Neuronal stem cell (in vitro differentiated cells): ENCODE measurements around the gene RHOBTB3.

ENCODE experiments used
- DNase-seq: peaks from one replicate; pipeline ENCODE4 v3.0.0-alpha.2; 2013; ENCODE audit warnings: low spot score
- H2AFZ ChIP-seq: one replicate; pipeline ENCODE4 v1.6.1; 2013; ENCODE audit warnings: mild to moderate bottlenecking, low read length, inconsistent platforms
- H2AK5ac ChIP-seq: 2 replicates; pipeline ENCODE4 v1.6.1; 2013; ENCODE audit warnings: low read depth, mild to moderate bottlenecking, inconsistent platforms, low read length, moderate library complexity, mixed read lengths
- H2BK120ac ChIP-seq: 2 replicates; pipeline ENCODE4 v1.6.1; 2013; ENCODE audit warnings: low read depth, mild to moderate bottlenecking, inconsistent platforms, low read length, moderate library complexity, mixed read lengths
- H2BK12ac ChIP-seq: one replicate; pipeline ENCODE4 v1.6.1; 2013; ENCODE audit warnings: low read length, inconsistent platforms
- H2BK15ac ChIP-seq: 2 replicates; pipeline ENCODE4 v1.6.1; 2013; ENCODE audit warnings: mild to moderate bottlenecking, low read length, inconsistent platforms, mixed read lengths
- H2BK5ac ChIP-seq: one replicate; pipeline ENCODE4 v1.6.1; 2013; ENCODE audit warnings: inconsistent platforms, mild to moderate bottlenecking, low read length, moderate library complexity
- H3K14ac ChIP-seq: one replicate; pipeline ENCODE4 v1.6.1; 2013; ENCODE audit warnings: low read length, inconsistent platforms
- H3K18ac ChIP-seq: 2 replicates; pipeline ENCODE4 v1.6.1; 2013; ENCODE audit warnings: low read length, inconsistent platforms
- H3K23ac ChIP-seq: 2 replicates; pipeline ENCODE4 v1.6.1; 2013; ENCODE audit warnings: low read depth, mild to moderate bottlenecking, mixed read lengths, low read length, inconsistent platforms; ENCODE audit not compliant: poor library complexity
- H3K27ac ChIP-seq: replicated peaks from 3 replicates; pipeline ENCODE4 v1.5.1; 2013; ENCODE audit warnings: low read length, inconsistent platforms
- H3K27me3 ChIP-seq, 3 experiments: 2 replicates each; pipeline ENCODE4 v1.6.1; 2013; ENCODE audit warnings: low read length in 3 of 3, mild to moderate bottlenecking in 2 of 3, inconsistent platforms in 1 of 3, low read depth in 1 of 3, mixed read lengths in 1 of 3, moderate library complexity in 1 of 3; ENCODE audit not compliant: control insufficient read depth in 3 of 3, insufficient read depth in 3 of 3
- H3K36me3 ChIP-seq, 2 donors: replicated peaks in 1 of 2; 2 replicates each; pipeline ENCODE4 v1.6.1; 2013; ENCODE audit warnings: low read length in 2 of 2; ENCODE audit not compliant: control insufficient read depth in 2 of 2, insufficient read depth in 2 of 2
- H3K4ac ChIP-seq: 2 replicates; pipeline ENCODE4 v1.6.1; 2013; ENCODE audit warnings: inconsistent platforms, mild to moderate bottlenecking, low read length, moderate library complexity
- H3K4me1 ChIP-seq, 2 donors: 1 replicate in 1 of 2; 2 replicates in 1 of 2; pipeline ENCODE4 v1.6.1; 2013; ENCODE audit warnings: low read length in 2 of 2, low read depth in 1 of 2; ENCODE audit not compliant: control insufficient read depth in 2 of 2, insufficient read depth in 1 of 2
- H3K4me2 ChIP-seq: one replicate; pipeline ENCODE4 v1.6.1; 2013; ENCODE audit warnings: mild to moderate bottlenecking, low read length, inconsistent platforms; ENCODE audit not compliant: insufficient read depth, poor library complexity, severe bottlenecking
- H3K4me3 ChIP-seq, 2 donors: 2 replicates each; pipeline ENCODE4 v1.5.1; 2013; ENCODE audit warnings: low read length in 2 of 2, mild to moderate bottlenecking in 2 of 2, inconsistent platforms in 1 of 2, moderate library complexity in 1 of 2
- H3K79me1 ChIP-seq: one replicate; pipeline ENCODE4 v1.6.1; 2013; ENCODE audit warnings: low read depth, mild to moderate bottlenecking, inconsistent platforms, low read length, moderate library complexity
- H3K9ac ChIP-seq: one replicate; pipeline ENCODE4 v1.6.1; 2013; ENCODE audit warnings: mild to moderate bottlenecking, low read depth, low read length, inconsistent platforms; ENCODE audit not compliant: poor library complexity
- H3K9me3 ChIP-seq, 2 donors: replicated peaks in 1 of 2; 2 replicates each; pipeline versions ENCODE3 to v1.6.1; 2013; ENCODE audit warnings: low read length in 2 of 2, mild to moderate bottlenecking in 2 of 2, inconsistent platforms in 1 of 2, low read depth in 1 of 2, mixed read lengths in 1 of 2, moderate library complexity in 1 of 2; ENCODE audit not compliant: control insufficient read depth in 2 of 2, insufficient read depth in 1 of 2
- H4K8ac ChIP-seq: one replicate; pipeline ENCODE4 v1.6.1; 2013; ENCODE audit warnings: low read depth, mild to moderate bottlenecking, inconsistent platforms, low read length, moderate library complexity
- H4K91ac ChIP-seq: one replicate; pipeline ENCODE4 v1.6.1; 2013; ENCODE audit warnings: low read length, low read depth, mild to moderate bottlenecking, inconsistent platforms; ENCODE audit not compliant: poor library complexity
- WGBS, 2 donors: extraction: QIAGEN DNeasy Blood & Tissue Kit; methylation state at CpG; one replicate each; pipeline ENCODE4 v1.1.7; 2013; ENCODE audit warnings: missing lambda C conversion rate in 2 of 2, mixed read lengths in 1 of 2; ENCODE audit not compliant: insufficient read length in 2 of 2, insufficient replicate concordance in 1 of 2; ENCODE audit errors: extremely low coverage in 2 of 2; 5-methylcytosine and 5-hydroxymethylcytosine counted together

RHOBTB3 gene

DNA sequence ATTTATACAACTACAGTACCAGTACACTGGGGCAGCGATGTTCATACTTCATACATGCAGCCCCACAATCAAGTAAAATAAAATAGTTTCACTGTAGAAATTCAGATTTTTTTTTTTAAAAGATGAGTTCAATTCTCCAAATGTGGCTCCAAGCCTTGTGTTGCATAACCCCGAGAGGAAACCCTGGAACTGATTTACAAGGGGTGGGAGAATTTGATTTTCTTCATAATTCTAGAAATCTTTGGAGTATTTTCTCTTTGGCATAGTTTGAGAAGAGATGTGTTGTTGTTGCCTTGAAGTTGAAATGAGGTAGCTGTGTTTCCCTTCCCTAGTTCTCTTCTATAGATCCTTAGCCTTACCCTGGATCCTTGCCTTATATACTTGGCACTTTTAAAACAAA, 3.1 kb downstream of the RHOBTB3 start:
- H3K36me3 ChIP-seq: peaks cover 0 to 66% of the 10 kb centered on the region in 2 donors
- no peak overlapping the region for H2BK5ac ChIP-seq
- H4K8ac ChIP-seq: no peak overlapping the region
- H3K4ac ChIP-seq: no peak overlapping the region
- peaks cover 0 to 27% (median 5%) of the 10 kb centered on the region in 3 experiments for H3K27me3 ChIP-seq
- no CpG with 5 or more reads among the region's 2 CpGs for WGBS, 2 donors
- no peaks in the 10 kb centered on the region for H3K79me1 ChIP-seq
- no peak overlapping the region for H3K14ac ChIP-seq
- no peak overlapping the region for H2AFZ ChIP-seq
- no peak overlapping the region for H3K4me2 ChIP-seq
- H2BK15ac ChIP-seq: no peak overlapping the region
- H3K4me3 ChIP-seq: peak overlapping the region in 1 of 2 donors; percentile 9
- H4K91ac ChIP-seq: no peak overlapping the region
- H3K4me1 ChIP-seq: peaks cover 6 to 23% of the 10 kb centered on the region in 2 donors
- H3K27ac ChIP-seq: no peak overlapping the region
- no peaks in the 10 kb centered on the region for H3K9me3 ChIP-seq
- no peak overlapping the region for H2BK12ac ChIP-seq
- DNase-seq: no peak
- H3K9ac ChIP-seq: no peak overlapping the region
- no peak overlapping the region for H3K18ac ChIP-seq
- no peak overlapping the region for H3K23ac ChIP-seq
- no peak overlapping the region for H2AK5ac ChIP-seq
- H2BK120ac ChIP-seq: no peak overlapping the region

DNA sequence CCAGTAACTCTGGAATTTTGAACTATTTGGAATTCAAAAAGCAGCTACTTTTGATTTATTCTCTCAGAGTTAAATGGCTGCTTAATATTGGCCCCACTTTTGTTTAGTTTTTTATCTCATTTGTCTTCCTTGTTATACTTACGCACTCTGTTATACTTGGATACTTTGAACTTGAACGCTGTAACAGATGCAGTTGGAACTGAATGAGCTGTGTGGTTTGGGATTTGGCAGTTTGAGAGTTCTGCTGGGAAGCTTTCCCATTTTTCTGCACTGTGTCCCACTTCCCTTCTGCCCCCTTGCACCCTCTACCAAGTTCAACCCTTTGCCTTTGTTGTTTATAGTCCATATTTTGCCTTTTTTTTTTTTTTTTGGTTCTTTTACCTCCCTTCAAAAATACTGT, 3.8 kb downstream of the RHOBTB3 start:
- Histone ChIP-seq H2BK15ac (no peak overlapping the region), H2BK120ac (no peak overlapping the region), H3K14ac (no peak overlapping the region), H4K91ac (no peak overlapping the region), H3K23ac (no peak overlapping the region), H2AFZ (no peak overlapping the region), H2BK12ac (no peak overlapping the region), H3K36me3 (peaks cover 0 to 73% of the 10 kb centered on the region in 2 donors), H3K79me1 (no peaks in the 10 kb centered on the region), H3K18ac (no peak overlapping the region), H3K27me3 (peaks cover 0 to 26% (median 5%) of the 10 kb centered on the region in 3 experiments), H3K4me3 (no peak overlapping the region), H3K4ac (no peak overlapping the region), H3K9me3 (no peaks in the 10 kb centered on the region), H2AK5ac (no peak overlapping the region), H3K4me1 (peaks cover 6 to 18% of the 10 kb centered on the region in 2 donors), H4K8ac (no peak overlapping the region), H3K9ac (no peak overlapping the region), H3K4me2 (no peak overlapping the region), H3K27ac (no peak overlapping the region), H2BK5ac (no peak overlapping the region)
- no peak for DNase-seq
- no CpG with 5 or more reads among the region's 2 CpGs for WGBS, 2 donors

DNA sequence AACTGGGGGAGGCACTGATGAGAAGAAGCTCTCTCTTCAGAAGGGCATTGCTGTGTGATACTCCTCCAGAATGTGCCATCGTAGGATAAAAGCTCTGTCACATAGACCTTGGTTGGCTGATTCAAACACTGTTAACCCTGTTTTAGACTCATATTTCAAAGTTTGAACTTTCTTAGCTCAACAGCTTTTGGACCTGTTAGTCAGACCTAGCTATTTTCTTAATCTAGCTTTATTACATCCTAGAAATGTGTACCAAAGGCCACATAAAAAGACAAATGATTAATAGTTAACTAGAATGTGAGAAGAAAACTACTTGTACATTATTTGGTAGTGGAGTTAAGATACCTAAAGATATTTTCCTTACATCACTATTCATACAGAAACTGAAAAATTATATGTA, 4.3 kb downstream of the RHOBTB3 start:
- Histone ChIP-seq H3K4me2 (no peak overlapping the region), H3K4ac (no peak overlapping the region), H2BK15ac (no peak overlapping the region), H2AFZ (no peak overlapping the region), H3K23ac (no peak overlapping the region), H3K4me3 (no peak overlapping the region), H3K9me3 (no peaks in the 10 kb centered on the region), H2BK5ac (no peak overlapping the region), H4K8ac (no peak overlapping the region), H2BK12ac (no peak overlapping the region), H4K91ac (no peak overlapping the region), H2BK120ac (no peak overlapping the region), H3K4me1 (peaks cover 6 to 18% of the 10 kb centered on the region in 2 donors), H2AK5ac (no peak overlapping the region), H3K18ac (no peak overlapping the region), H3K27me3 (peaks cover 0 to 21% (median 5%) of the 10 kb centered on the region in 3 experiments), H3K9ac (no peak overlapping the region), H3K27ac (no peak overlapping the region), H3K79me1 (no peaks in the 10 kb centered on the region), H3K14ac (no peak overlapping the region), H3K36me3 (peaks cover 0 to 78% of the 10 kb centered on the region in 2 donors)
- no peak for DNase-seq
- WGBS, 2 donors: no CpG with 5 or more reads among the region's 1 CpG

DNA sequence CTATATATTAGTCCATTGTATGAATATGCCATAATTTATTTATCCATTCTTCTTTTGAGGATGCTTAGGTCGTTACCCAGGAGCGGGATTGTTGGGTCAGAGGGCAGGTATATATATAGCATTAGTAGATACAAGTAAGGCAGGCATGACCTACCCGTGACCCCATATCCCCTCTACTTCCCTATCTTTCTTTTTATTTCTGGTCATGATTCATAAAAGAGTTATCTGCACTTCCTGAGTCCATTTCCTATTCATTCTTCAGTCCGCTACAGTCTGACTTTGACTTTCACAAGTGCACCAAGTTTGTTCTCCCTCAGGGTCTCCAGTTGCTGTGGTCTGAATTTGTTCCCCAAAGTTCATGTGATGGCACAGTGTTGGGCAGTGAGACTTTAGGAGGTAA, 6.9 kb downstream of the RHOBTB3 start:
- Histone ChIP-seq H2BK12ac (no peak overlapping the region), H2AK5ac (no peak overlapping the region), H3K36me3 (peaks cover 0 to 98% of the 10 kb centered on the region in 2 donors), H3K4me1 (peaks cover 0 to 16% of the 10 kb centered on the region in 2 donors), H3K4me3 (no peak overlapping the region), H3K4me2 (no peak overlapping the region), H3K27ac (no peak overlapping the region), H3K18ac (no peak overlapping the region), H3K9ac (no peak overlapping the region), H3K9me3 (peaks cover 0 to 2% of the 10 kb centered on the region in 2 donors), H4K91ac (no peak overlapping the region), H2BK15ac (no peak overlapping the region), H3K79me1 (no peaks in the 10 kb centered on the region), H4K8ac (no peak overlapping the region), H2BK5ac (no peak overlapping the region), H3K14ac (no peak overlapping the region), H3K27me3 (peaks cover 0 to 7% (median 0%) of the 10 kb centered on the region in 3 experiments), H2BK120ac (no peak overlapping the region), H3K23ac (no peak overlapping the region), H2AFZ (no peak overlapping the region), H3K4ac (no peak overlapping the region)
- DNase-seq: no peak
- WGBS, 2 donors: no CpG with 5 or more reads among the region's 4 CpGs
